HuH-7 (cell line): ENCODE results near the gene TRUB1.

Experiments
- DNase-seq: peaks from one replicate; pipeline ENCODE4 v3.0.0; 2011; ENCODE audit warnings: low spot score

Gene TRUB1

GRCh38 chr10:114982989-114983388, 45.0 kb downstream of the TRUB1 start:
- DNase-seq, result no peak

GRCh38 chr10:114987995-114988394, 50.0 kb downstream of the TRUB1 start:
- no peak for DNase-seq

DNA sequence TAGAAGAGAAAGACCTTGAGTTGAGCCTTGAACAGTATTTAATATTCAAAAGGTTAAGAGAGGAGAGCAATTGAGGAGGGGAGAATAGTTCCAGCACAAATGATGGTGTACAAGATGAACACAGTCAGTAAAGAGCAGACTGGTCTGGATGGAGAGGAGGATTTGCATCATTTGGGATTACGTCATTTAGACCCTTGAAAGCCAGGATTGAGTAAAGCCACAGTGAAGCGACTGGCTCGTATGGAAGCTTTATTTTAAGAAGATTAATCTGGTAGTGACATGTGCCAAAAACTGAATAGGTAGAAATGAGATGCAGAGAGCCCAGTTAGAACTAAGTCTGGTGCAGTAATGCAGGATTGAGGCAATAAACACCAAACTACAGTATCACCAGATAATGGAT, 52.6 kb downstream of the TRUB1 start:
- DNase-seq, result no peak

DNA sequence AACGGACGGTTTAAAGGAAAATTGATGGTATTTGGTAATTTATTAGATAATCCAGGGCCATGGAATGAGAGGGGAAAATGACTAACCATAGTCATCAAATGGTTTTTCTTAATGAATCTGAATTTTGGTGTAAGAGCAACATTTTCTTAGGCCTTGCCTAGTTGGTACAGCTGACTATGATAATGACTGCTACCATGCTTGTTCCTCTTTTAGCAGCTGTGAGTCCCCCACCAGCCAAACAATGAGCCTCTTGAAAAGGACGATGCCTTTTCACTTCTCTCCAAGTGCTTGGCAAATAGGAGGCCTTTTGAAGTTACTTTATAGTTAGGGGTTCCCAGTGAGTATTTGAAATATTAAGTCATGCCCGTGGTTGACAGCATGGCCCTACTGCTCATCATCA, 53.0 kb downstream of the TRUB1 start:
- DNase-seq, result no peak

DNA sequence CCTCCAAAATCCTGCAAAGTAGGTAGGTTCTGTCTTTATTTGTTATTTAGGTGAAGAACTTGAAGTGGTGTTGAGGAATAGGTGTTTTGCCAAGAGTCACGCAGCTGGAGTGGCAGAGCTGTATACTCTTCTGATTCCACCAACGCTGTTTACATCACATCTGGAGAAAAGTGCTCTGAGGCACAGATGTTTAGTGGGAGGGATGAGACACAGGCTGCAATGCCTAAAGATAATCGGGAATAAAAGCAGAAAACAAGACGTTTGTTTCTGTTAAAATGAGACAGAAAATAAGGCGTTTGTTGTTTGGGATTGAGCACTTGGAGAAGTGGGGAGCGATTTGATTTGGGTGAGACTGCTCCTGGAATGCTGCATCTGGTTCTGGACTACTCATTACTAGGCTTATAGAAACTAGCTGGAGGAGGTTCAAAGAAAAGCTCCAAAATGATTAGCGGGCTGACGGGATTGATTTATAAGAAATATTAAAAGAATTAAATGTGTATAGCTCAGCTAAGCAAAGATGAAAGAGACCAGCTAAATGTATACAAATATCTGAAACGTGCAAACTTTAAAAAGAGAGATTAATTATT, 54.3 kb downstream of the TRUB1 start:
- DNase-seq, result no peak

- no peak for DNase-seq
Measured at GRCh38 chr10:114995468-114996247, 57.7 kb downstream of the TRUB1 start.

GRCh38 chr10:114996542-114996941, 58.5 kb downstream of the TRUB1 start:
- DNase-seq, result no peak

- DNase-seq, result no peak
Measured at GRCh38 chr10:114998993-114999392, 61.0 kb downstream of the TRUB1 start.

DNA sequence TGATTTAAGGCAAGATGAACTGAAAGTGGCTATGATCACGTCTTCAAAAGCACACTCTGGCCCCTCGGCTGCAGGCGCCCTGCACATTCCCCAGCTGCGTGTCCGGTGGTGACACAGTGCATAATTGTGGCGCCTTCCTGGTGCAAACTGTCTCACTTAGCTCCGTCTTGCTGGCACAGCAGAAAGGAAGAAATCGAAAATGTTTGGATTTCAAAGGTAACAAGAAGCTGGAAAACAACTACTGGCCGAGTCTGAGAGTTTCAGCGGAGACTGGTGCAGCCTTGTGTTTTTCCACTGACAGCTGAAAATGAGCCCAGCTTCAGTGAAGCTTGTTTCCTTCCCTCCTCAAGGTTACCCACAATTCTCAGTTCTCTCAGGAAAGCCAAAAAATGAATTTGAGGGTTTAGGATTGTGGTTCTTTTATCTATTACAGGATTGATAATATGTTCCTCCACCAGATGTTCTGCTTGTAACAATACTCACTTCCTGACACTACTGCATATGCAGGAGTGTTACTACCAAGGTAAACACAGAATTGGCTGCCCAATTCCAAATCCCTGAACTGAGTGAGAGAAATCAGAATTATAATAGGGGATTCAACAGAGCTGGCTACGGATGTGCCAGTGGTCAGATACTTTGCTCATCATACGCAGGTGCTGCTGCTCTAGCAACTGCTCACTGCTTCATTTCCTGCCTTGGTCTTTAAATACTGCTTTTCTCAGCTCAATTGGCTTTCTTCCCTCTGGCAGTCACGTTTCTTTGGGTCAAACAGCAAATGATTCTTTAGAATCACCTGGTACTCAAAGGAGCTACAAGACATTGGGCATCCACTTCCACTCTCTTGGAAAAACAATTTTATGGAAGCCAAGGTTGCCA, 63.7 kb downstream of the TRUB1 start:
- no peak for DNase-seq

DNA sequence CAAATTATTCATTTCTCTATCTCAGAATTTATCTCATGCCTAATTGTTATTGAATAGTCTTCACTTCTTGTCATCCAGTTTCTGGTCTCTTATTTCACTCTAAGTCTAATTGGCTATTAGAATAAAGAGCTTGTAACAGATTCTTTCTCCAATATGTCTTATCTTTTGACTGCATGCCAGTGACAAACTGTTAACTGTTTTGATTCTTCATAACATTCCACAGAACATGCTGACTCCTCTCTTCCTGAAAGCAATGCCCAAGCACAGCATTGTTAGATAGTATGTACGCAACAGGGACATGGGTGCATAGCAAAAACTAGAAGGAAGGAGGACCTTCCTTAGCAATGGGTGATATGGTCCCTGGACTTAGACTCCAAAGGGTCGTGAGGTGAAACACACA, 65.4 kb downstream of the TRUB1 start:
- no peak for DNase-seq

DNA sequence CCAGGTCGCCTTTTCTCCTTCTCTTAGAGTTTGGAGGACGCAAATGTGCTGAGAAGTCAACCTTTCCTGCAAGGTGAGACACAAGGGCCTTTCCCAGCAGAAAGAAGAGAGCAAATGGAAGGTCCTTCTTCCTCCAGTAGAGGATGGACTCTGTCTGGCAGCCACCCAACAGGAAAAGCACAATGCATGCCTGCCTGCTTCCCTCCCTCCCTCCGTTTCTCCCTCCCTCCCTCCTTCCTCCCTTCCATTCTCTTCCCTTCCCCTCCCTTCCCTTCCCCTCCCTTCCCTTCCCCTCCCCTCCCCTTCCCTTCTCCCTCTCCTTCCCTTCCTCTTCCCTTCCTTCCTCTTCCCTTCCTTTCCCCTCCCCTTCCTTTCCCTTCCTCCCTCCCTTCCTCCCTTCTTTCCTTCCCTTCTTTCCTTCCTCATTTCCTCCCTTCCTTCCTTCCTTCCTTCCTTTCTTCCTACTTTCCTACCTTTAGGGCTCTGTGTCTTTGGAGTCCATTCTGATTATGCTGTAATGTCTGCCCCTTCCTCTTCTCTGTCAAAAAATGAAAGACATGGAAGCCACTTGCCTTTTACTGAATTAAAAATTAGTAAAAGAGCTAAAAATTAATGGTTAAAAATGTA, 66.4 kb downstream of the TRUB1 start:
- no peak for DNase-seq

GRCh38 chr10:115005771-115006170, 67.8 kb downstream of the TRUB1 start:
- no peak for DNase-seq

DNA sequence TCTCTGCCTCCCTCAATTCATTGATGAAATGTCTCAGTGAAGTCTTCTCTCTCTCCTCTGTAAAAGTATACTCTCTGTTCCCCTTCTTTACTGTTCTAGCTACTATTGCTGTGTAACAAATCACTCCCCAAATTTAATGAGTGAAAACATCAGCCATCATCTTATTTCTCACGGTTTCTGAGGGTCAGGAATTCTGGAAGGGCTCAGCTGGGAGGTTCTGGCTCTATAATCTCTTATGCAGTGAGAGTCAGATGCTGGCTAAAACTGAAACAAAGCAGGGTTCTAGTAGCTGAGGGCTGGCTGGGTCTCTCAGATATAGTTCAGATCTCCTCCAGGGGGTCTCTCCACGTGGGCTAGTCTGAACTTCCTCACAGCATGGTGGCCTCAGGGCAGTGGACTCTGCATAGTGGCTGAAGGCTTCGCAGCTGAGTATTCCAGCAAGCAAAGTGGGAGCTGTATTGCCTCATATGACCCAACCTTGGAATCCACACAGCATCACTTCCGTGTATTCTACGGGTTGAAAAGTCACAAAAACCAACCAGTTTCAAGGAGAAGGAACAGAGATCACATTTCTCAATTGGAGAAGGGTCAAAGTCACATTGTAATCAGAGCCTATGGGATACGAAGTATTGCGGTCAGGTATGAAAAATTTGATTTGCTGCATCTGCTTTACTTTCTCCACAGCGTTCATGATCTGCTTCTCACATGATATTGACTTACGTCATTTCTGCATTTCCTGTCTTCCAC, 80.4 kb downstream of the TRUB1 start:
- DNase-seq, result no peak

DNA sequence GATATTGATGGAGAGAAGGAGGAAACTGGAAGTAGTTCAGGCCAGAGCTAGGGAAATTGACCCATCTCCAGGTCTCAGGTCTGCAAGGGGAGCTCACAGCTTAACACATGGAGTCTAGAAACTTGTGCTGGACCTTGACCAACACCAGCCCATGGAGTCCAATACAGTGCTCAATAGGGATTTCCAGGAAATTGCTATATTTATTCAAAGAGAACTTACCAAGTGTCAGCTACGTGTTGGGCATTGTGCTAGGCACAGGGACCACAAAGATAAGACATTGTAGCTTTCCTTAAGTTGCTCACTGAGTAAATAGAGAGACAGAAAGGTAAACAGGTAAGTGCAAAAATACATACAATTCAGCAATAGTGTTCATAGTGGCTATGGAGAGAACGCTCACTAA, 82.5 kb downstream of the TRUB1 start:
- no peak for DNase-seq

GRCh38 chr10:115022733-115023132, 84.7 kb downstream of the TRUB1 start:
- DNase-seq, result no peak

DNA sequence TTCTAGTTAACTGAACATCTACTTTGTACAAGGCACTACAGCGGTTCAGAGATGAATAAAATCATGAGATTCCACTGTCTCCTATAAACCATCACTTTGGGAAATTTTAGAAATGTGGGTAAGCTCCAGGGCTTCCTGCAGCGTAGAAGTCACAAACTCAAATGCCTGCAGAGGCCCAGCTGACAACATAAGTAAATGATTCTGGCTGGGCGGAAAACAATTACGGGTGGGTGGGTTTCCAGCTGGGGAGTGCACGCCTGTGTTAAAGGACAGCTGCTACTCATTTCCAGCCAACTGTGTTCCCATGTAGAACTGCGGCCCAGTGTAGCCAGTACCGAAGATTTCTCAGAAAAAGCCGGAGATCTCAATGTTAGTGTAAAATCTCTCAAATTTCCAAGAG, 85.7 kb downstream of the TRUB1 start:
- no peak for DNase-seq

DNA sequence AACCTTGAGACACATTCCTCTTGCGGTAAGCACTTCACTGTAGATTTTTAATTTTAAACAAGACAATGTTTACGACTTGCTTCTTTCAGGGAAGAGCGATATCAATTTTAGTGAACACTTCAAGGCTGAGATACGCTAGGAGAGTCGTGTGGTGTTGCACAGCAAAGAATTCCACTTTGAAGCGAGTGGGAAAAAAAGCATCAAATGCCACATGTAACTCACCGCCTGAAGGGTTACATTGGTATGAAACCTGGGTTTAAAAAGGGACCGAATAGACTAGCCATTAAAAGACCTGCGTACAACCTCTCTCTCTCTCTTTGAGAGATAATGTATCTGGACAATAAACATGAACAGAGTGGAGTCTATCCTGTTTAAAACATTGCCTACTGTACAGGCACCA, 86.4 kb downstream of the TRUB1 start:
- DNase-seq, result no peak

GRCh38 chr10:115026056-115026745, 88.2 kb downstream of the TRUB1 start:
- DNase-seq, result no peak

DNA sequence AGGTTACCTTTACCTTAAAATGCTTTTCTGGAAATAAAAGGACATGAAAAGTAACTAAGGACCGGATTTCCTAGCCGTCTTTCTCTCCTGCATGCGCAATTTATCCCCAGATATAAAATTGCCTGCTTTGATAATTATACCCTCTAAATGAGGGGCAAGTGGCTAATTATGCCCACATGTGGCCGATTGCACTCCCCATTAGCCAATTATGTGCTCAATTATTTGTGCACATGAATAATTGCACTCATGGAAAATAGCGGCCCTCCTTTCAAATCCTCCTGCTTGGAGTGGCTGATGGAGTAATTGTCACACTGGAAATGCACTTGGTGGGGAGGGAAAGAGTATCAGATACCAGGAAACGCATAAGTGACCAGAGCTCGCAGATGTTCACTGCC, 88.7 kb downstream of the TRUB1 start:
- no peak for DNase-seq
